ENCODE data around the gene TLR10. TPM values are rescaled to one million over a fixed set of nuclear protein-coding genes. Genes with fewer than 3 reads are reported as not detected.
A peak's percentile ranks its signal among the peaks of the same experiment; 100 is the strongest.

Gene TLR10
- total and polyA plus RNA-seq, 2 donors (not counting 3 experiments of a cell fraction or from before 2014, with no cell fraction given): not detected

- Histone ChIP-seq H3K79me2 (ENCODE audit: control insufficient read depth, insufficient read depth, low read length) (no peaks in the 10 kb centered on the region), H3K9me1 (replicated peaks; ENCODE audit: control insufficient read depth, extremely low read depth, insufficient read depth, low read length) (no peaks in the 10 kb centered on the region), H3K36me3 (ENCODE audit: control insufficient read depth in 2 of 2, extremely low read depth in 1 of 2, insufficient read depth in 2 of 2, low read length in 2 of 2) (no peaks in the 10 kb centered on the region), H4K20me1 (replicated peaks; ENCODE audit: control insufficient read depth, extremely low read depth, insufficient read depth, low read length) (no peaks in the 10 kb centered on the region), H2AFZ (ENCODE audit: low read depth, low read length) (peak overlapping the region; percentile 100), H3K27me3 (ENCODE audit: control insufficient read depth in 2 of 2, insufficient read depth in 2 of 2, low read length in 2 of 2) (peaks cover 0 to 3% of the 10 kb centered on the region in 2 experiments), H3K27ac (ENCODE audit: insufficient read depth, low read depth, low read length) (peak overlapping the region; percentile 30), H3K4me3 (replicated peaks in 1 of 3; ENCODE audit: insufficient read depth in 1 of 3, low read depth in 1 of 3, low read length in 3 of 3) (peak overlapping the region in 2 of 3 experiments; percentile 11 to 54), H3K9me3 (replicated peaks; ENCODE audit: control insufficient read depth, insufficient read depth, low read length) (no peaks in the 10 kb centered on the region), H3K4me1 (ENCODE audit: control insufficient read depth, extremely low read depth, insufficient read depth, low read length) (peaks cover 19% of the 10 kb centered on the region), H3K4me2 (ENCODE audit: insufficient read depth, low read length) (peak overlapping the region; percentile 80), H3K9ac (replicated peaks; ENCODE audit: extremely low read depth, insufficient read depth, low read length) (peak overlapping the region; percentile 39)
- TF ChIP-seq JUN (IDR thresholded peaks at IDR 0.05; ENCODE audit: borderline replicate concordance, insufficient read depth, insufficient read length, low read depth) (no peak), POLR2AphosphoS5 (IDR thresholded peaks at IDR 0.05; ENCODE audit: insufficient read depth, low read depth, low read length) (peak; percentile 31)
- intact Hi-C loops (cut with micrococcal nuclease) (loop anchor here (1.0 to 2.0 kb wide), 2 partner anchors 46 to 51 kb away; partner anchors contain the start of gene TLR6), dilution Hi-C loops (cut with MboI; ENCODE audit: extremely low pct_ligation_motif_present, low sequenced_read_pairs) (no loop called here)
- CTCF ChIA-PET: interaction anchor here (0.7 to 4.6 kb wide), 16 partner anchors 9 to 626 kb away, joined by 3 to 31 read pairs (median 4); partner anchors contain the start of gene TLR10
- POLR2A ChIA-PET: no interaction called here
- FAIRE-seq: peak; percentile 95
- BruUV-seq (replicated peaks): no TSS peak
- DNase-seq (ENCODE audit: low read depth, low spot score): peak; percentile 44
Measured at GRCh38 chr4:38805530-38806145, 22.8 kb upstream of the TLR10 start.

DNA sequence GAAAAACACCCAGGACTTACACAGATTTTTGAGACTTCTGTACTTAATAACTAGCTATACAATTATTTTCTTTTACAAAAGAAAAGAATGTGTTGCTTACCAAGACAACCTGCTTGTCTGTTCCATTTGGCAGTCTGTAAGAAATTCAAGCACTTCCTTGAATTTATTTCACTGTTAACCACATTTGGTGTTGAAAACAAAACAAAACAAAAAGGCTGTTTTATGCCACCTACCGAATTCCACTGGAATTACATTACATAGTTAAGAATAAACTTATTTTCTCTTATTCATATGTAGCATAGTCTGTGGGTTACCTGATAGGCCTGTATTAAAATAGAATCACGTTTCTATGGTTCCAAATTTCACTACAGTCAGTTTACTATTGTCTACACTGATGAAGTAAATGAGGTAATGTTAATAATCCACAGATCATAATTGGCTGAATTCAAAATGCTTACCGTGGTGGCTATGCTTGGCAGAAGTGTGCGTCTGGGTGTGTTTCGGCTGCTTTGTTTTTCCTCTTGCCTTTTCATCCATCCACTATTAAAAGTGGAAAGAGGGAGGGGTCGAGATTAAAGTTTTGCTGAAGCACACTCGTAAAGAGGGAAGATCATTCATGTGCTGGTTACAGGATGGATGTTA lies 22.0 kb upstream of the TLR10 start, which contains the start of gene TLR1:
Gene TLR1, minus strand, starts transcription at position 138 of the 642 bp plus-strand sequence. CDS start 5,960 bp downstream, outside the sequence.
- intact Hi-C loops (cut with micrococcal nuclease): loop anchor here (1.0 to 2.0 kb wide), 2 partner anchors 45 to 52 kb away; partner anchors contain the start of gene TLR6
- FAIRE-seq (peak; percentile 89), DNase-seq (ENCODE audit: low read depth, low spot score) (peak; percentile 89)
- H3K27ac ChIP-seq (ENCODE audit: insufficient read depth, low read depth, low read length): peak within 1 kb of the TSS; percentile 30
- peak within 1 kb of the TSS; percentile 39 for H3K9ac ChIP-seq (replicated peaks; ENCODE audit: extremely low read depth, insufficient read depth, low read length)
- no TSS peak for BruUV-seq (replicated peaks)
- ChIA-PET CTCF (interaction anchor here (0.7 to 4.6 kb wide), 32 partner anchors 8 to 631 kb away, joined by 3 to 31 read pairs (median 4); partner anchors contain the start of gene TLR10), POLR2A (no interaction called here)
- TF ChIP-seq GATA2 (IDR thresholded peaks at IDR 0.05; ENCODE audit: insufficient read depth, insufficient read length, low read depth, low read length) (no peak), JUN (IDR thresholded peaks at IDR 0.05; ENCODE audit: borderline replicate concordance, insufficient read depth, insufficient read length, low read depth) (no peak), EZH2 (IDR thresholded peaks at IDR 0.05; ENCODE audit: borderline replicate concordance, low read depth, low read length, severe bottlenecking) (no peak)
- TF ChIP-seq, protein P1, sequence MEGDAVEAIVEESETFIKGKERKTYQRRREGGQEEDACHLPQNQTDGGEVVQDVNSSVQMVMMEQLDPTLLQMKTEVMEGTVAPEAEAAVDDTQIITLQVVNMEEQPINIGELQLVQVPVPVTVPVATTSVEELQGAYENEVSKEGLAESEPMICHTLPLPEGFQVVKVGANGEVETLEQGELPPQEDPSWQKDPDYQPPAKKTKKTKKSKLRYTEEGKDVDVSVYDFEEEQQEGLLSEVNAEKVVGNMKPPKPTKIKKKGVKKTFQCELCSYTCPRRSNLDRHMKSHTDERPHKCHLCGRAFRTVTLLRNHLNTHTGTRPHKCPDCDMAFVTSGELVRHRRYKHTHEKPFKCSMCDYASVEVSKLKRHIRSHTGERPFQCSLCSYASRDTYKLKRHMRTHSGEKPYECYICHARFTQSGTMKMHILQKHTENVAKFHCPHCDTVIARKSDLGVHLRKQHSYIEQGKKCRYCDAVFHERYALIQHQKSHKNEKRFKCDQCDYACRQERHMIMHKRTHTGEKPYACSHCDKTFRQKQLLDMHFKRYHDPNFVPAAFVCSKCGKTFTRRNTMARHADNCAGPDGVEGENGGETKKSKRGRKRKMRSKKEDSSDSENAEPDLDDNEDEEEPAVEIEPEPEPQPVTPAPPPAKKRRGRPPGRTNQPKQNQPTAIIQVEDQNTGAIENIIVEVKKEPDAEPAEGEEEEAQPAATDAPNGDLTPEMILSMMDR (IDR thresholded peaks at IDR 0.05; ENCODE audit: extremely low read depth in 1 of 2, insufficient read depth in 1 of 2, low read depth in 1 of 2, low read length in 2 of 2): peak; percentile 15 to 36
- no peaks in the 10 kb centered on the region for H3K9me1 ChIP-seq (replicated peaks; ENCODE audit: control insufficient read depth, extremely low read depth, insufficient read depth, low read length)
- dilution Hi-C loops (cut with MboI; ENCODE audit: extremely low pct_ligation_motif_present, low sequenced_read_pairs): no loop called here
- H3K36me3 ChIP-seq (ENCODE audit: control insufficient read depth in 2 of 2, extremely low read depth in 1 of 2, insufficient read depth in 2 of 2, low read length in 2 of 2): no peaks in the 10 kb centered on the region
- H2AFZ ChIP-seq (ENCODE audit: low read depth, low read length): peak within 1 kb of the TSS; percentile 100
- H3K4me2 ChIP-seq (ENCODE audit: insufficient read depth, low read length): peak within 1 kb of the TSS; percentile 80
- no peaks in the 10 kb centered on the region for H3K9me3 ChIP-seq (replicated peaks; ENCODE audit: control insufficient read depth, insufficient read depth, low read length)
- H4K20me1 ChIP-seq (replicated peaks; ENCODE audit: control insufficient read depth, extremely low read depth, insufficient read depth, low read length): no peaks in the 10 kb centered on the region
- peak within 1 kb of the TSS in 2 of 3 experiments; percentile 11 to 54 for H3K4me3 ChIP-seq (replicated peaks in 1 of 3; ENCODE audit: insufficient read depth in 1 of 3, low read depth in 1 of 3, low read length in 3 of 3)
- peaks cover 19% of the 10 kb centered on the region for H3K4me1 ChIP-seq (ENCODE audit: control insufficient read depth, extremely low read depth, insufficient read depth, low read length)
- no peaks in the 10 kb centered on the region for H3K27me3 ChIP-seq (ENCODE audit: control insufficient read depth in 2 of 2, insufficient read depth in 2 of 2, low read length in 2 of 2)
- H3K79me2 ChIP-seq (ENCODE audit: control insufficient read depth, insufficient read depth, low read length): no peaks in the 10 kb centered on the region

Measured in endothelial cell of umbilical vein (primary cell).